GM21717 (cell line): ENCODE data around the gene EXOSC3.
"Not testable (repeated sequence)": the region's sequence is repeated elsewhere in the genome, so short reads cannot be mapped to it uniquely, and the experiment has no call there.

Source experiments
- ATAC-seq: cut with Tn5 transposase; IDR thresholded peaks from one replicate; pipeline ENCODE4 v1.9.1; 2021; ENCODE audit warnings: mild to moderate bottlenecking, moderate library complexity; ENCODE audit not compliant: unreplicated experiment

EXOSC3 gene

GRCh38 chr9:37784616-37785483 is at the start of gene EXOSC3:
EXOSC3 (minus strand) TSS chr9:37785064; CDS start chr9:37785044, 20 bp downstream.
- peak; percentile 89 for ATAC-seq

GRCh38 chr9:37827483-37828165 is 42.8 kb upstream of the EXOSC3 start:
- no peak for ATAC-seq

- not testable (repeated sequence) for ATAC-seq
These were observed 40.3 kb upstream of the EXOSC3 start for GRCh38 chr9:37825174-37825573.

GRCh38 chr9:37820142-37820541 is 35.3 kb upstream of the EXOSC3 start:
- peak; percentile 61 for ATAC-seq

GRCh38 chr9:37818849-37819248 is 34.0 kb upstream of the EXOSC3 start:
- ATAC-seq: no peak

- ATAC-seq: no peak
These were observed 28.0 kb upstream of the EXOSC3 start for GRCh38 chr9:37812773-37813379.

- ATAC-seq: no peak
These were observed 27.1 kb upstream of the EXOSC3 start for GRCh38 chr9:37811906-37812476.

- ATAC-seq: not testable (repeated sequence)
These were observed 24.8 kb upstream of the EXOSC3 start for GRCh38 chr9:37809676-37810075.

GRCh38 chr9:37806271-37806670 is 21.4 kb upstream of the EXOSC3 start:
- no peak for ATAC-seq

GRCh38 chr9:37801959-37802711 is 17.3 kb upstream of the EXOSC3 start:
- no peak for ATAC-seq

GRCh38 chr9:37801287-37801850 is 16.5 kb upstream of the EXOSC3 start:
- ATAC-seq: peak; percentile 37

GRCh38 chr9:37800631-37801286 is 15.9 kb upstream of the EXOSC3 start, which contains the start of gene DCAF10:
DCAF10 (plus strand) TSS chr9:37800797; CDS start chr9:37800867, 70 bp downstream.
- ATAC-seq: peak; percentile 66

GRCh38 chr9:37798677-37799076 is 13.8 kb upstream of the EXOSC3 start:
- no peak for ATAC-seq

GRCh38 chr9:37796232-37796631 is 11.4 kb upstream of the EXOSC3 start:
- no peak for ATAC-seq

- no peak for ATAC-seq
These were observed 7.3 kb upstream of the EXOSC3 start for GRCh38 chr9:37792122-37792521.

- no peak for ATAC-seq
These were observed 5.2 kb upstream of the EXOSC3 start for GRCh38 chr9:37790096-37790495.

- no peak for ATAC-seq
These were observed 3.5 kb upstream of the EXOSC3 start for GRCh38 chr9:37788332-37788731.

GRCh38 chr9:37787059-37787458 is 2.2 kb upstream of the EXOSC3 start:
- ATAC-seq: no peak

GRCh38 chr9:37784291-37784615 is 611 bp downstream of the EXOSC3 start:
- ATAC-seq: peak; percentile 10

- no peak for ATAC-seq
These were observed 6.3 kb downstream of the EXOSC3 start for GRCh38 chr9:37778534-37778933.
